ENCODE results near the gene BMPR1A. TPM values are rescaled to one million over a fixed set of nuclear protein-coding genes. Genes with fewer than 3 reads are reported as not detected.

BMPR1A gene
- polyA plus RNA-seq, 1 donor (not counting 4 experiments of a cell fraction or from before 2014, with no cell fraction given): 22.2 TPM

DNA sequence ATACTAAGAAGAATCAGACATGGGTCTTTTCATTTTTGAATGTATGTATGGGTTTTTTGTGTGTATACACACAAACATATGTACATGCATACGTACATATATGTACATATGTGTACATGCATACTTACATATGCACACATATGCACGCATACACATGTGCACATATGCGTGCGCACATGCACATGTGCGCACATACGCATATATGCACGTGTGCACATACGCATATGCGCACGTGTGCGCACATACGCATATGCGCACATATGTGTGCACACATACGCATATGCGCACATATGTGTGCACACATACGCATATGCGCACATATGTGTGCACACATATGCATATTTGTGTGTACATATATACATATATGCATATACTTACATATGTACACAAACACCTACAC is 4.9 kb upstream of the BMPR1A start:
- no peak overlapping the region for H2AFZ ChIP-seq (ENCODE audit: control insufficient read depth, low read length)
- no peaks in the 10 kb centered on the region for H4K20me1 ChIP-seq (ENCODE audit: control insufficient read depth, extremely low read depth, insufficient read depth, low read length)
- FAIRE-seq (no peak), DNase-seq (ENCODE audit: low read depth, low spot score) (no peak)
- no peak overlapping the region for H3K4me3 ChIP-seq (ENCODE audit: control insufficient read depth in 2 of 3, extremely low read depth in 1 of 3, insufficient read depth in 2 of 3, low read depth in 1 of 3, low read length in 3 of 3)
- no peaks in the 10 kb centered on the region for H3K36me3 ChIP-seq (ENCODE audit: control insufficient read depth in 2 of 2, extremely low read depth in 1 of 2, insufficient read depth in 2 of 2, low read length in 2 of 2)
- H3K9me3 ChIP-seq (ENCODE audit: control insufficient read depth, low read depth, low read length): no peaks in the 10 kb centered on the region
- H3K79me2 ChIP-seq (ENCODE audit: control insufficient read depth, insufficient read depth, low read length): peaks cover 6% of the 10 kb centered on the region
- H3K4me1 ChIP-seq (ENCODE audit: control insufficient read depth, extremely low read depth, insufficient read depth, low read length): peaks cover 8% of the 10 kb centered on the region
- no peaks in the 10 kb centered on the region for H3K27me3 ChIP-seq (ENCODE audit: control insufficient read depth, extremely low read depth, insufficient read depth, low read length)
- TF ChIP-seq, protein P1, sequence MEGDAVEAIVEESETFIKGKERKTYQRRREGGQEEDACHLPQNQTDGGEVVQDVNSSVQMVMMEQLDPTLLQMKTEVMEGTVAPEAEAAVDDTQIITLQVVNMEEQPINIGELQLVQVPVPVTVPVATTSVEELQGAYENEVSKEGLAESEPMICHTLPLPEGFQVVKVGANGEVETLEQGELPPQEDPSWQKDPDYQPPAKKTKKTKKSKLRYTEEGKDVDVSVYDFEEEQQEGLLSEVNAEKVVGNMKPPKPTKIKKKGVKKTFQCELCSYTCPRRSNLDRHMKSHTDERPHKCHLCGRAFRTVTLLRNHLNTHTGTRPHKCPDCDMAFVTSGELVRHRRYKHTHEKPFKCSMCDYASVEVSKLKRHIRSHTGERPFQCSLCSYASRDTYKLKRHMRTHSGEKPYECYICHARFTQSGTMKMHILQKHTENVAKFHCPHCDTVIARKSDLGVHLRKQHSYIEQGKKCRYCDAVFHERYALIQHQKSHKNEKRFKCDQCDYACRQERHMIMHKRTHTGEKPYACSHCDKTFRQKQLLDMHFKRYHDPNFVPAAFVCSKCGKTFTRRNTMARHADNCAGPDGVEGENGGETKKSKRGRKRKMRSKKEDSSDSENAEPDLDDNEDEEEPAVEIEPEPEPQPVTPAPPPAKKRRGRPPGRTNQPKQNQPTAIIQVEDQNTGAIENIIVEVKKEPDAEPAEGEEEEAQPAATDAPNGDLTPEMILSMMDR (optimal IDR thresholded peaks at IDR 0.05 in 1 of 3, IDR thresholded peaks at IDR 0.05 in 1 of 3, conservative IDR thresholded peaks at IDR 0.05 in 1 of 3; ENCODE audit: extremely low read depth in 1 of 3, insufficient read depth in 2 of 3, low read length in 3 of 3): no peak
- no peak for TF ChIP-seq EZH2 (IDR thresholded peaks at IDR 0.05; ENCODE audit: low read length)
- H3K9me1 ChIP-seq (ENCODE audit: control insufficient read depth, extremely low read depth, insufficient read depth, low read length): no peaks in the 10 kb centered on the region
- H3K4me2 ChIP-seq (ENCODE audit: control insufficient read depth, extremely low read depth, insufficient read depth, low read depth, low read length): no peak overlapping the region
- H3K27ac ChIP-seq (ENCODE audit: control insufficient read depth, insufficient read depth, low read length): no peak overlapping the region
- dilution Hi-C loops (cut with MboI; ENCODE audit: extremely low pct_ligation_motif_present, low sequenced_read_pairs): no loop called here
- no peak overlapping the region for H3K9ac ChIP-seq (ENCODE audit: control insufficient read depth, extremely low read depth, insufficient read depth, low read length)

DNA sequence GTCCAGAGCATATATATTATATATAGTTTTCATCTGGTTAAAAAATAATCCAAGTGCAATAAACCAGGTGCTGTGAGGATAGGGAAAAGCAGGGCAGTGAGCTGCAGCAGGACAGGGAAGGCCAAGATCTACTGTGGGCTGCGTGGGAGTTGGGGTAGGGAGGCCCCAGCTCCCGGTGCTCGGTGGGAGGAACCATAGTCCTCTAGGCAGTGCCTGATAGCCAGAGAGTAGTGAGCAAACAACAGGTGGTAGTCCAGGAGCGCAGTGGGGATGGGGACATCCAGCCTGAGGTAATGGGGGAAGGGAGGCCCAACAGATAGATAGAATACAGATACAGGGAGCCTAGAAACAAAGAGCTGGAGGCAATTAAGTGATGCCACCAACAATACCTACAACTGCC is 4.1 kb upstream of the BMPR1A start:
- DNase-seq (ENCODE audit: low read depth, low spot score): no peak
- no peak overlapping the region for H3K4me3 ChIP-seq (ENCODE audit: control insufficient read depth in 2 of 3, extremely low read depth in 1 of 3, insufficient read depth in 2 of 3, low read depth in 1 of 3, low read length in 3 of 3)
- no peaks in the 10 kb centered on the region for H4K20me1 ChIP-seq (ENCODE audit: control insufficient read depth, extremely low read depth, insufficient read depth, low read length)
- peaks cover 8% of the 10 kb centered on the region for H3K4me1 ChIP-seq (ENCODE audit: control insufficient read depth, extremely low read depth, insufficient read depth, low read length)
- no peak overlapping the region for H3K27ac ChIP-seq (ENCODE audit: control insufficient read depth, insufficient read depth, low read length)
- FAIRE-seq: no peak
- no peak overlapping the region for H3K9ac ChIP-seq (ENCODE audit: control insufficient read depth, extremely low read depth, insufficient read depth, low read length)
- TF ChIP-seq, protein P1 (optimal IDR thresholded peaks at IDR 0.05 in 1 of 3, IDR thresholded peaks at IDR 0.05 in 1 of 3, conservative IDR thresholded peaks at IDR 0.05 in 1 of 3; ENCODE audit: extremely low read depth in 1 of 3, insufficient read depth in 2 of 3, low read length in 3 of 3): no peak
- no peak for TF ChIP-seq EZH2 (IDR thresholded peaks at IDR 0.05; ENCODE audit: low read length)
- H3K36me3 ChIP-seq (ENCODE audit: control insufficient read depth in 2 of 2, extremely low read depth in 1 of 2, insufficient read depth in 2 of 2, low read length in 2 of 2): no peaks in the 10 kb centered on the region
- H3K79me2 ChIP-seq (ENCODE audit: control insufficient read depth, insufficient read depth, low read length): peaks cover 13% of the 10 kb centered on the region
- H3K9me1 ChIP-seq (ENCODE audit: control insufficient read depth, extremely low read depth, insufficient read depth, low read length): no peaks in the 10 kb centered on the region
- no peak overlapping the region for H3K4me2 ChIP-seq (ENCODE audit: control insufficient read depth, extremely low read depth, insufficient read depth, low read depth, low read length)
- H3K9me3 ChIP-seq (ENCODE audit: control insufficient read depth, low read depth, low read length): no peaks in the 10 kb centered on the region
- no peaks in the 10 kb centered on the region for H3K27me3 ChIP-seq (ENCODE audit: control insufficient read depth, extremely low read depth, insufficient read depth, low read length)
- no peak overlapping the region for H2AFZ ChIP-seq (ENCODE audit: control insufficient read depth, low read length)
- dilution Hi-C loops (cut with MboI; ENCODE audit: extremely low pct_ligation_motif_present, low sequenced_read_pairs): no loop called here
